Astrocyte (in vitro differentiated cells and primary cell): ENCODE results near the gene PRR32.
"Not testable (repeated sequence)": the region's sequence is repeated elsewhere in the genome, so short reads cannot be mapped to it uniquely, and the experiment has no call there.

Experiments
- CTCF ChIP-seq: IDR thresholded peaks from 2 replicates; pipeline ENCODE4 v1.5.1; 2011; ENCODE audit warnings: low read depth, mild to moderate bottlenecking, inconsistent platforms, low read length, moderate library complexity; ENCODE audit not compliant: insufficient read depth
- EZH2 ChIP-seq: IDR thresholded peaks from 2 replicates; pipeline ENCODE4 v1.6.1; 2012; ENCODE audit warnings: mild to moderate bottlenecking, low read length, inconsistent platforms; ENCODE audit not compliant: insufficient read depth

GRCh38 chrX:126806784-126807183, 12.7 kb upstream of the PRR32 start:
- TF ChIP-seq CTCF, EZH2: not testable (repeated sequence)
